Neural cell (in vitro differentiated cells): ENCODE results near the gene ESR1. TPM values are rescaled to one million over a fixed set of nuclear protein-coding genes. Genes with fewer than 3 reads are reported as not detected.
"Not testable (repeated sequence)": the region's sequence is repeated elsewhere in the genome, so short reads cannot be mapped to it uniquely, and the experiment has no call there.

Source experiments
- H2AFZ ChIP-seq: fragments of 200-600, 300-800 bp; sonication (generic), shearing (Covaris generic); 2 replicates; pipeline ENCODE4 v1.6.0; 2014; ENCODE audit warnings: low read depth, mild to moderate bottlenecking, antibody characterized with exemption, low read length, moderate library complexity
- H3F3A ChIP-seq: fragments of 200-600 bp; shearing (Covaris generic); 2 replicates; pipeline ENCODE4 v1.6.1; 2016; ENCODE audit warnings: mild to moderate bottlenecking, moderate library complexity, mixed read lengths, antibody characterized with exemption, low read length; ENCODE audit not compliant: insufficient read depth, poor library complexity, severe bottlenecking
- H3K27ac ChIP-seq: fragments of 200-600, 300-800 bp; sonication (generic), shearing (Covaris generic); 2 replicates; pipeline ENCODE4 v1.5.1; 2014; ENCODE audit warnings: mild to moderate bottlenecking, low read length, moderate library complexity
- H3K27me3 ChIP-seq: fragments of 300-800, 200-600 bp; sonication (generic), shearing (Covaris generic); 2 replicates; pipeline ENCODE4 v1.6.0; 2014; ENCODE audit warnings: mild to moderate bottlenecking, low read depth, low read length, moderate library complexity; ENCODE audit not compliant: insufficient read depth
- H3K36me3 ChIP-seq: fragments of 300-800, 200-600 bp; sonication (generic), shearing (Covaris generic); 2 replicates; pipeline ENCODE4 v1.5.1; 2014; ENCODE audit warnings: mild to moderate bottlenecking, antibody characterized with exemption, low read length, moderate library complexity; ENCODE audit not compliant: insufficient read depth
- H3K4me2 ChIP-seq: fragments of 300-800, 200-600 bp; sonication (generic), shearing (Covaris generic); 2 replicates; pipeline ENCODE4 v1.6.0; 2014; ENCODE audit warnings: mild to moderate bottlenecking, low read length
- H3K4me3 ChIP-seq: fragments of 300-800, 200-600 bp; sonication (generic), shearing (Covaris generic); 2 replicates; pipeline ENCODE4 v1.5.1; 2014; ENCODE audit warnings: mild to moderate bottlenecking, low read length, moderate library complexity
- H3K79me2 ChIP-seq: fragments of 200-600 bp; shearing (Covaris generic); replicated peaks from 2 replicates; pipeline ENCODE4 v1.6.0; 2014; ENCODE audit warnings: mild to moderate bottlenecking, low read length, moderate library complexity; ENCODE audit not compliant: insufficient read depth
- H3K9ac ChIP-seq: fragments of 300-800, 200-600 bp; sonication (generic), shearing (Covaris generic); 2 replicates; pipeline ENCODE4 v1.6.1; 2016; ENCODE audit warnings: mild to moderate bottlenecking, low read length, mixed read lengths
- H3K9me2 ChIP-seq: fragments of 200-600 bp; shearing (Covaris generic); 2 replicates; pipeline ENCODE4 v1.6.1; 2016; ENCODE audit warnings: mild to moderate bottlenecking, low read length, mixed read lengths; ENCODE audit not compliant: insufficient read depth
- H3K9me3 ChIP-seq: fragments of 200-600, 300-800 bp; sonication (generic), shearing (Covaris generic); 2 replicates; pipeline ENCODE4 v1.6.1; 2016; ENCODE audit warnings: mild to moderate bottlenecking, mixed run types, low read length, moderate library complexity, mixed read lengths
- H4K20me1 ChIP-seq: fragments of 200-600 bp; shearing (Covaris generic); 2 replicates; pipeline ENCODE4 v1.6.1; 2016; ENCODE audit warnings: mild to moderate bottlenecking, mixed run types; ENCODE audit not compliant: insufficient read depth
- EP300 ChIP-seq: fragments of 450-650 bp; conservative IDR thresholded peaks from 2 replicates; pipeline ENCODE4 v1.6.1; 2014; ENCODE audit warnings: antibody characterized with exemption, mild to moderate bottlenecking, moderate library complexity; ENCODE audit not compliant: poor library complexity, severe bottlenecking
- EZH2 ChIP-seq: fragments of 200-600, 300-800 bp; shearing (Covaris generic), sonication (generic); IDR thresholded peaks from 2 replicates; pipeline ENCODE4 v1.6.1; 2014; ENCODE audit warnings: antibody characterized with exemption, low read length, borderline replicate concordance, mild to moderate bottlenecking; ENCODE audit not compliant: insufficient read depth, poor library complexity, severe bottlenecking
- MXI1 ChIP-seq: fragments of 450-650 bp; conservative IDR thresholded peaks from 2 replicates; pipeline ENCODE4 v1.6.1; 2014; ENCODE audit warnings: antibody characterized with exemption, mild to moderate bottlenecking; ENCODE audit not compliant: poor library complexity, severe bottlenecking
- POLR2AphosphoS5 ChIP-seq: IDR thresholded peaks from 2 replicates; pipeline ENCODE4 v1.6.1; 2012
- RAD21 ChIP-seq: fragments of 450-650 bp; conservative IDR thresholded peaks from 2 replicates; pipeline ENCODE4 v1.6.1; 2014; ENCODE audit warnings: antibody characterized with exemption, mild to moderate bottlenecking, moderate library complexity
- SMC3 ChIP-seq: fragments of 450-650 bp; conservative IDR thresholded peaks from 2 replicates; pipeline ENCODE4 v1.6.1; 2014; ENCODE audit warnings: antibody characterized with exemption, mild to moderate bottlenecking, moderate library complexity; ENCODE audit not compliant: poor library complexity
- TAF1 ChIP-seq: IDR thresholded peaks from 2 replicates; pipeline ENCODE4 v1.6.1; 2012; ENCODE audit warnings: low read depth
- polyA plus RNA-seq: library from polyadenylated mRNA; depleted of rRNA; stranded (reverse); fragments of >200 nt; gene quantifications from 2 replicates; pipeline ENCODE4 v1.2.3, GENCODE V29; 2014
- TF ChIP-seq, protein P1 (sequence below): fragments of 450-650 bp; IDR thresholded peaks from 2 replicates; pipeline ENCODE4 v1.5.1; 2014; ENCODE audit warnings: antibody characterized with exemption, mild to moderate bottlenecking, moderate library complexity; ENCODE audit not compliant: poor library complexity, severe bottlenecking
- TF ChIP-seq, protein P2 (sequence below): IDR thresholded peaks from 2 replicates; pipeline ENCODE4 v1.6.1; 2012; ENCODE audit warnings: borderline replicate concordance

Gene ESR1
- polyA plus RNA-seq, 1 donor from 2014 or later = 0.14 TPM

- H3K27me3 ChIP-seq = no peaks in the 10 kb centered on the region
- H3K9ac ChIP-seq = no peak overlapping the region
- H4K20me1 ChIP-seq = no peaks in the 10 kb centered on the region
- no peaks in the 10 kb centered on the region for H3F3A ChIP-seq
- H3K36me3 ChIP-seq = no peaks in the 10 kb centered on the region
- H3K79me2 ChIP-seq = no peaks in the 10 kb centered on the region
- H3K9me2 ChIP-seq = no peaks in the 10 kb centered on the region
- no peak overlapping the region for H3K4me3 ChIP-seq
- TF ChIP-seq POLR2AphosphoS5 (no peak), EZH2 (no peak), TAF1 (no peak), MXI1 (no peak), SMC3 (no peak), RAD21 (no peak), EP300 (no peak)
- TF ChIP-seq, protein P1, sequence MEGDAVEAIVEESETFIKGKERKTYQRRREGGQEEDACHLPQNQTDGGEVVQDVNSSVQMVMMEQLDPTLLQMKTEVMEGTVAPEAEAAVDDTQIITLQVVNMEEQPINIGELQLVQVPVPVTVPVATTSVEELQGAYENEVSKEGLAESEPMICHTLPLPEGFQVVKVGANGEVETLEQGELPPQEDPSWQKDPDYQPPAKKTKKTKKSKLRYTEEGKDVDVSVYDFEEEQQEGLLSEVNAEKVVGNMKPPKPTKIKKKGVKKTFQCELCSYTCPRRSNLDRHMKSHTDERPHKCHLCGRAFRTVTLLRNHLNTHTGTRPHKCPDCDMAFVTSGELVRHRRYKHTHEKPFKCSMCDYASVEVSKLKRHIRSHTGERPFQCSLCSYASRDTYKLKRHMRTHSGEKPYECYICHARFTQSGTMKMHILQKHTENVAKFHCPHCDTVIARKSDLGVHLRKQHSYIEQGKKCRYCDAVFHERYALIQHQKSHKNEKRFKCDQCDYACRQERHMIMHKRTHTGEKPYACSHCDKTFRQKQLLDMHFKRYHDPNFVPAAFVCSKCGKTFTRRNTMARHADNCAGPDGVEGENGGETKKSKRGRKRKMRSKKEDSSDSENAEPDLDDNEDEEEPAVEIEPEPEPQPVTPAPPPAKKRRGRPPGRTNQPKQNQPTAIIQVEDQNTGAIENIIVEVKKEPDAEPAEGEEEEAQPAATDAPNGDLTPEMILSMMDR = no peak
- TF ChIP-seq, protein P2, sequence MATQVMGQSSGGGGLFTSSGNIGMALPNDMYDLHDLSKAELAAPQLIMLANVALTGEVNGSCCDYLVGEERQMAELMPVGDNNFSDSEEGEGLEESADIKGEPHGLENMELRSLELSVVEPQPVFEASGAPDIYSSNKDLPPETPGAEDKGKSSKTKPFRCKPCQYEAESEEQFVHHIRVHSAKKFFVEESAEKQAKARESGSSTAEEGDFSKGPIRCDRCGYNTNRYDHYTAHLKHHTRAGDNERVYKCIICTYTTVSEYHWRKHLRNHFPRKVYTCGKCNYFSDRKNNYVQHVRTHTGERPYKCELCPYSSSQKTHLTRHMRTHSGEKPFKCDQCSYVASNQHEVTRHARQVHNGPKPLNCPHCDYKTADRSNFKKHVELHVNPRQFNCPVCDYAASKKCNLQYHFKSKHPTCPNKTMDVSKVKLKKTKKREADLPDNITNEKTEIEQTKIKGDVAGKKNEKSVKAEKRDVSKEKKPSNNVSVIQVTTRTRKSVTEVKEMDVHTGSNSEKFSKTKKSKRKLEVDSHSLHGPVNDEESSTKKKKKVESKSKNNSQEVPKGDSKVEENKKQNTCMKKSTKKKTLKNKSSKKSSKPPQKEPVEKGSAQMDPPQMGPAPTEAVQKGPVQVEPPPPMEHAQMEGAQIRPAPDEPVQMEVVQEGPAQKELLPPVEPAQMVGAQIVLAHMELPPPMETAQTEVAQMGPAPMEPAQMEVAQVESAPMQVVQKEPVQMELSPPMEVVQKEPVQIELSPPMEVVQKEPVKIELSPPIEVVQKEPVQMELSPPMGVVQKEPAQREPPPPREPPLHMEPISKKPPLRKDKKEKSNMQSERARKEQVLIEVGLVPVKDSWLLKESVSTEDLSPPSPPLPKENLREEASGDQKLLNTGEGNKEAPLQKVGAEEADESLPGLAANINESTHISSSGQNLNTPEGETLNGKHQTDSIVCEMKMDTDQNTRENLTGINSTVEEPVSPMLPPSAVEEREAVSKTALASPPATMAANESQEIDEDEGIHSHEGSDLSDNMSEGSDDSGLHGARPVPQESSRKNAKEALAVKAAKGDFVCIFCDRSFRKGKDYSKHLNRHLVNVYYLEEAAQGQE = no peak
- no peak overlapping the region for H2AFZ ChIP-seq
- H3K27ac ChIP-seq = no peak overlapping the region
- no peak overlapping the region for H3K4me2 ChIP-seq
- H3K9me3 ChIP-seq = no peaks in the 10 kb centered on the region
These were observed 84.0 kb downstream of the ESR1 start for GRCh38 chr6:151891524-151891923.

- H4K20me1 ChIP-seq, H2AFZ ChIP-seq, H3K27ac ChIP-seq, H3K4me2 ChIP-seq, H3K36me3 ChIP-seq, H3K9ac ChIP-seq, H3K79me2 ChIP-seq, H3F3A ChIP-seq, H3K9me3 ChIP-seq, H3K4me3 ChIP-seq, H3K27me3 ChIP-seq, H3K9me2 ChIP-seq: not testable (repeated sequence)
These were observed 86.9 kb downstream of the ESR1 start for GRCh38 chr6:151894426-151894825.

DNA sequence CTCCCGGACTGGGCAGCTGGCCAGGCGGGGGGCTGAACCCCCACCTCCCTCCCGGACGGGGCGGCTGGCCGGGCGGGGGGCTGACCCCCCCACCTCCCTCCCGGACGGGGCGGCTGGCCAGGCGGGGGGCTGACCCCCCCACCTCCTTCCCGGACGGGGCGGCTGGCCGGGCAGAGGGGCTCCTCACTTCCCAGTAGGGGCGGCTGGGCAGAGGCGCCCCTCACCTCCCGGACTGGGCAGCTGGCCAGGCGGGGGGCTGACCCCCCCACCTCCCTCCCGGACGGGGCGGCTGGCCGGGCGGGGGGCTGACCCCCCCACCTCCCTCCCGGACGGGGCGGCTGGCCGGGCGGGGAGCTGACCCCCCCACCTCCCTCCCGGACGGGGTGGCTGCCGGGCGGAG, 91.7 kb downstream of the ESR1 start:
- H3K27ac ChIP-seq, H3K79me2 ChIP-seq, H4K20me1 ChIP-seq, H3K27me3 ChIP-seq, H3K9me3 ChIP-seq, H3K9me2 ChIP-seq, H3F3A ChIP-seq, H3K36me3 ChIP-seq, H3K4me3 ChIP-seq, H3K9ac ChIP-seq, H3K4me2 ChIP-seq, H2AFZ ChIP-seq: not testable (repeated sequence)

- not testable (repeated sequence) for H3K79me2 ChIP-seq, H3K9ac ChIP-seq, H3K9me2 ChIP-seq, H2AFZ ChIP-seq, H3K27me3 ChIP-seq, H3K4me3 ChIP-seq, H3F3A ChIP-seq, H3K36me3 ChIP-seq, H3K9me3 ChIP-seq, H3K27ac ChIP-seq, H3K4me2 ChIP-seq, H4K20me1 ChIP-seq
These were observed 92.3 kb downstream of the ESR1 start for GRCh38 chr6:151899796-151900195.
